ENCODE data around the gene BACH2.
A peak's percentile ranks its signal among the peaks of the same experiment; 100 is the strongest.

BACH2 gene

DNA sequence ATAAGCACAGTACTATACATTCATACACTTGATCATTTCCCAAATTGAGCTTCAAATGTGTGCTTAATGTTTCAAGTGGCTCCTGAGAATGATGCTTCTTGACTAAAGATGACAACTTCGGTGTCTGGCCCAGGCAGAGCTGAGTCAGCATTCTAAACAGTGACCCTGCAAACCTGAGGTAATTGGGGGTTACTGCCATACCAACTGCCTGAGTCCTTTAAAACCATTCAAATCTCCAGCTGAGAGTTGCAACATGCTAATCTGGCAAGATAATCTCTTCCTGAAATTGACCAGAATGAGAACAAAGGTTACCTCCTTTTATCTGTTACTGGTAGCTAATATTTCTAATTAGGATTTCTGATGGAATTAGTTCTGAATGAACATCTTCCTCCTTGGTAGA, 8.2 kb downstream of the BACH2 start:
- peaks cover 12% of the 10 kb centered on the region; the same call in 1 of the 2 replicates for H3K79me2 ChIP-seq (ENCODE audit: insufficient read depth, low read depth)
- TF ChIP-seq, protein P1, sequence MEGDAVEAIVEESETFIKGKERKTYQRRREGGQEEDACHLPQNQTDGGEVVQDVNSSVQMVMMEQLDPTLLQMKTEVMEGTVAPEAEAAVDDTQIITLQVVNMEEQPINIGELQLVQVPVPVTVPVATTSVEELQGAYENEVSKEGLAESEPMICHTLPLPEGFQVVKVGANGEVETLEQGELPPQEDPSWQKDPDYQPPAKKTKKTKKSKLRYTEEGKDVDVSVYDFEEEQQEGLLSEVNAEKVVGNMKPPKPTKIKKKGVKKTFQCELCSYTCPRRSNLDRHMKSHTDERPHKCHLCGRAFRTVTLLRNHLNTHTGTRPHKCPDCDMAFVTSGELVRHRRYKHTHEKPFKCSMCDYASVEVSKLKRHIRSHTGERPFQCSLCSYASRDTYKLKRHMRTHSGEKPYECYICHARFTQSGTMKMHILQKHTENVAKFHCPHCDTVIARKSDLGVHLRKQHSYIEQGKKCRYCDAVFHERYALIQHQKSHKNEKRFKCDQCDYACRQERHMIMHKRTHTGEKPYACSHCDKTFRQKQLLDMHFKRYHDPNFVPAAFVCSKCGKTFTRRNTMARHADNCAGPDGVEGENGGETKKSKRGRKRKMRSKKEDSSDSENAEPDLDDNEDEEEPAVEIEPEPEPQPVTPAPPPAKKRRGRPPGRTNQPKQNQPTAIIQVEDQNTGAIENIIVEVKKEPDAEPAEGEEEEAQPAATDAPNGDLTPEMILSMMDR (conservative IDR thresholded peaks at IDR 0.05; ENCODE audit: low read depth, low read length): no peak
- peaks cover 46% of the 10 kb centered on the region for H3K4me1 ChIP-seq (ENCODE audit: low read depth, poor library complexity, severe bottlenecking)
- no peaks in the 10 kb centered on the region for H3K36me3 ChIP-seq (ENCODE audit: insufficient read depth)
- no peaks in the 10 kb centered on the region for H3K27me3 ChIP-seq (ENCODE audit: insufficient read depth, low read depth)
- H4K20me1 ChIP-seq (ENCODE audit: insufficient read depth): no peaks in the 10 kb centered on the region
- H3K9ac ChIP-seq: no peak overlapping the region
- H3K4me3 ChIP-seq (IDR thresholded peaks at IDR 0.05; ENCODE audit: insufficient read depth, low read depth, low read length): no peak overlapping the region
- no peak overlapping the region for H2AFZ ChIP-seq (ENCODE audit: low read depth)
- H3K4me2 ChIP-seq: peak overlapping the region; percentile 44; the same call in 1 of the 2 replicates
- H3K27ac ChIP-seq: no peak overlapping the region

DNA sequence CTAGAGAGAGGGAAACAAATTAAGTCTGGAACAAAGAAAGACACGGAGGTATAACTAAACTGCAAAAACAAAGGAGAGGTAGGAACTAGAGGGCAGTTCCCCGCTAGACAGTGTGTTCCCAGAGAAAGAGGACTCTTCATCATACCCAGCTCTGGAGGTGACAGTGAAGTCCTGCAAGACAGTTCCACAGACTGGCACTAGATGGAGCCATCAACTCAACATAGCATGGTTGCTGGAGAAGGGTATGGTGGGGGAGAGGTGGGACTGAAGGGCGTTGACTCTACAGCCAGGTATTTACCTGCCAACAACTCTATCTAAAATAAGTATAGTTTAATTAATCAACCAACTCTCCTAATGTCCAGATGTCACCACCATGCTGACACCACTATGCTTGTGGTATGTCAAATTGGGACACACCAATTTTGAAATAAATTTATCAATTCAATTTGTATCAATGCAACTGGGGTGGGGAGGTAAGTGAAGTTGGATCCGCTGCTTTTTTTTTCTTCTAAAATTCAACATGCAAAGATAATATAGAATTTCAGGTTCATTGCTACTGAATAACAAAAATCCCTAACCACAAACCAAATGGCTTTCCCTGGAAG, 9.7 kb downstream of the BACH2 start:
- peak overlapping the region; percentile 96; the same call in 1 of the 2 replicates for H3K27ac ChIP-seq
- no peaks in the 10 kb centered on the region for H4K20me1 ChIP-seq (ENCODE audit: insufficient read depth)
- no peak overlapping the region for H3K9ac ChIP-seq
- H2AFZ ChIP-seq (ENCODE audit: low read depth): no peak overlapping the region
- H3K4me1 ChIP-seq (ENCODE audit: low read depth, poor library complexity, severe bottlenecking): peaks cover 55% of the 10 kb centered on the region
- peak overlapping the region; percentile 91 for H3K4me2 ChIP-seq
- no peaks in the 10 kb centered on the region for H3K27me3 ChIP-seq (ENCODE audit: insufficient read depth, low read depth)
- peaks cover 15% of the 10 kb centered on the region; the same call in 1 of the 2 replicates for H3K79me2 ChIP-seq (ENCODE audit: insufficient read depth, low read depth)
- no peaks in the 10 kb centered on the region for H3K36me3 ChIP-seq (ENCODE audit: insufficient read depth)
- TF ChIP-seq, protein P1 (conservative IDR thresholded peaks at IDR 0.05; ENCODE audit: low read depth, low read length): peak; percentile 86
- no peak overlapping the region for H3K4me3 ChIP-seq (IDR thresholded peaks at IDR 0.05; ENCODE audit: insufficient read depth, low read depth, low read length)

DNA sequence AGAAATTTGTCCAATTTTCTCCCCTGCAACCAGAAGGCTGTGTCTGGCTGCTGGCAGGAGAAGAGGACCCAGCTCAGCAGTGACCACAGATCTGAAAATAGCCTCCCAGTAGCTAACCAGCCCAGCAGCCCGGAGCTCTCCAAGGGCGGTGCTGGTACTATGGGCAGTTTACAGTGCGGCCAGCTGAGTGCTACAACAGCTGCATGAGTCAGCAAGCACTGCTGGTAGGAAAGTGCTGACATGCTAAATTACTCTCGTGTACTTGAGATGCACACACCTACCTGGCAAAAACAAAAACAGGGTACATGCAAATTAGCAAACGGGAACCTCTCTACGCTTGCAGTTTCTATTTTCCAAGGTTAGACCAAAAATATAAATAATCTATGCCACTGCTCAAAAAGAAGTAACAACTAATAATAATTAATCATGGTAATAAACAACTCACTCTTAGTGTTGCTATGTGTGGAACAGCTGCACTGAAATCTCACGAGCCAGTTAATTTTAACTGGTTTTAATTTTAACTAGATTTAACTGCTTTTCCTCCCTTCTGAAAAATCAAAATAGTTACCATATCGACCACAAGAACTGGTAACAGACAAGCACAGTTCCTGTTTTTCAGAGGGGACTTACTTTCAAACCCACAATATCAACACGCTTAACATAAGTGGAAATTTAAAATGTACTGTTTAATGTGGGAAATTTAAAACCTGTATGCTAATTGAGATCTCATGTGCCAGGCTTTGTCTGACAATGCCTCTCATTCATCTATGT, 10.8 kb downstream of the BACH2 start:
- peaks cover 15% of the 10 kb centered on the region; the same call in 1 of the 2 replicates for H3K79me2 ChIP-seq (ENCODE audit: insufficient read depth, low read depth)

DNA sequence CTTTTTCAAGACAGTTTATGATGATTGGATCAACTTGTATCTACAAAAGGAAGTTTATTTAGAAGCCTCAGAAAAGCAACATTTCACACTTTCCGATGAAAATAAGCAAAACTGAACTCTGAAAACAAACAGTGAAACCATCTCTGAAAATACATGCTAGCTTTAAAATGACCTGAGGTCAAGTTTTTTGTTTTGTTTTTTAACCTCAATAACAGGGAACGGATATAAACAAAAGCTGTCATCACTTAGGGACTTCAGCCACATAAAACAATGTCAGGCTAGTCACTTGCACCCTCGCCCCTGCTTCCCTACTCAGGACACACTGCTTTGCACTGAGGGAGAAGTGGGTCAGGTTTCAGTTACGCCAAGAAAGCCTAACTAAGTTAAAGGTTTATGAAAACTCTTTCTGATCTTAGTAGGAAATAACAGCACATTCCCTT, 11.6 kb downstream of the BACH2 start:
- Histone ChIP-seq H3K4me2 (peak overlapping the region; percentile 91), H3K27ac (peak overlapping the region; percentile 96), H3K36me3 (ENCODE audit: insufficient read depth) (no peaks in the 10 kb centered on the region), H4K20me1 (ENCODE audit: insufficient read depth) (no peaks in the 10 kb centered on the region), H2AFZ (ENCODE audit: low read depth) (no peak overlapping the region), H3K4me1 (ENCODE audit: low read depth, poor library complexity, severe bottlenecking) (peaks cover 55% of the 10 kb centered on the region), H3K79me2 (ENCODE audit: insufficient read depth, low read depth) (peaks cover 15% of the 10 kb centered on the region; the same call in 1 of the 2 replicates), H3K27me3 (ENCODE audit: insufficient read depth, low read depth) (no peaks in the 10 kb centered on the region), H3K4me3 (IDR thresholded peaks at IDR 0.05; ENCODE audit: insufficient read depth, low read depth, low read length) (no peak overlapping the region), H3K9ac (peak overlapping the region; percentile 77)
- TF ChIP-seq, protein P1 (conservative IDR thresholded peaks at IDR 0.05; ENCODE audit: low read depth, low read length): no peak

More for the DNA sequence above, 10.8 kb downstream of the BACH2 start:
- Histone ChIP-seq H3K36me3 (ENCODE audit: insufficient read depth) (no peaks in the 10 kb centered on the region), H3K4me2 (peak overlapping the region; percentile 91), H4K20me1 (ENCODE audit: insufficient read depth) (no peaks in the 10 kb centered on the region), H2AFZ (ENCODE audit: low read depth) (no peak overlapping the region), H3K4me1 (ENCODE audit: low read depth, poor library complexity, severe bottlenecking) (peaks cover 55% of the 10 kb centered on the region), H3K27ac (peak overlapping the region; percentile 96), H3K27me3 (ENCODE audit: insufficient read depth, low read depth) (no peaks in the 10 kb centered on the region), H3K9ac (peak overlapping the region; percentile 77), H3K4me3 (IDR thresholded peaks at IDR 0.05; ENCODE audit: insufficient read depth, low read depth, low read length) (no peak overlapping the region)
- TF ChIP-seq, protein P1 (conservative IDR thresholded peaks at IDR 0.05; ENCODE audit: low read depth, low read length): no peak
